GM23338 (cell line): ENCODE results near the gene LAMB3.

Experiments used
- CREB1 ChIP-seq: fragments of 250-450 bp; sonication (Bioruptor Pico); IDR thresholded peaks from 2 replicates; pipeline ENCODE4 v1.5.0; 2020; ENCODE audit warnings: low read depth, mild to moderate bottlenecking, moderate library complexity
- CTCF ChIP-seq, 2 experiments: fragments of 200-600 bp in 1 of 2; sonication (generic) in 1 of 2; conservative IDR thresholded peaks; 2 replicates each; pipeline versions ENCODE4 v1.5.1 to v1.6.1; 2016 to 2017; ENCODE audit warnings: antibody characterized with exemption in 2 of 2, low read depth in 2 of 2, mild to moderate bottlenecking in 2 of 2, moderate library complexity in 1 of 2
- ETS1 ChIP-seq: IDR thresholded peaks from 2 replicates; pipeline ENCODE4 v1.6.1; 2016; ENCODE audit warnings: antibody characterized with exemption
- EZH2 ChIP-seq: fragments of 200-600 bp; sonication (generic); IDR thresholded peaks from one replicate; pipeline ENCODE4 v1.8.0; 2017; ENCODE audit warnings: antibody characterized with exemption, mild to moderate bottlenecking, low read depth; ENCODE audit not compliant: unreplicated experiment
- EZH2phosphoT487 ChIP-seq: fragments of 200-600 bp; sonication (generic); IDR thresholded peaks from one replicate; pipeline ENCODE4 v1.8.1; 2018; ENCODE audit warnings: antibody characterized with exemption; ENCODE audit not compliant: unreplicated experiment
- JUNB ChIP-seq: IDR thresholded peaks from one replicate; pipeline ENCODE4 v1.6.1; 2016; ENCODE audit warnings: antibody characterized with exemption; ENCODE audit not compliant: unreplicated experiment
- NANOG ChIP-seq: IDR thresholded peaks from 2 replicates; pipeline ENCODE4 v1.6.1; 2016; ENCODE audit warnings: antibody characterized with exemption, borderline replicate concordance
- POLR2AphosphoS5 ChIP-seq: IDR thresholded peaks from 2 replicates; pipeline ENCODE4 v1.6.1; 2016; ENCODE audit warnings: antibody characterized with exemption, low read depth
- REST ChIP-seq: IDR thresholded peaks from one replicate; pipeline ENCODE4 v1.6.1; 2018; ENCODE audit warnings: antibody characterized with exemption; ENCODE audit not compliant: unreplicated experiment
- STAT1 ChIP-seq: IDR thresholded peaks from one replicate; pipeline ENCODE4 v1.6.1; 2016; ENCODE audit warnings: antibody characterized with exemption; ENCODE audit not compliant: unreplicated experiment
- ZNF331 ChIP-seq: fragments of 250-450 bp; sonication (Bioruptor Pico); IDR thresholded peaks from 2 replicates; pipeline ENCODE4 v1.5.0; 2020; ENCODE audit warnings: low read depth, mild to moderate bottlenecking, moderate library complexity

- no peak for TF ChIP-seq CTCF (conservative IDR thresholded peaks at IDR 0.05; ENCODE audit: low read depth in 2 of 2)
- no peak for TF ChIP-seq EZH2
- no peak for TF ChIP-seq REST
- TF ChIP-seq POLR2AphosphoS5: no peak
- TF ChIP-seq EZH2phosphoT487: no peak
- TF ChIP-seq JUNB: no peak
- no peak for TF ChIP-seq ZNF331 (CRISPR knock-in tag)
- TF ChIP-seq CREB1: no peak
- no peak for TF ChIP-seq ETS1
- TF ChIP-seq STAT1: no peak
- TF ChIP-seq NANOG: no peak
Measured at GRCh38 chr1:209603877-209604276, 48.3 kb downstream of the LAMB3 start.
